Measurements from ENCODE around the gene PPP2R1B.
"Not testable (repeated sequence)": the region's sequence is repeated elsewhere in the genome, so short reads cannot be mapped to it uniquely, and the experiment has no call there.

The PPP2R1B gene

DNA sequence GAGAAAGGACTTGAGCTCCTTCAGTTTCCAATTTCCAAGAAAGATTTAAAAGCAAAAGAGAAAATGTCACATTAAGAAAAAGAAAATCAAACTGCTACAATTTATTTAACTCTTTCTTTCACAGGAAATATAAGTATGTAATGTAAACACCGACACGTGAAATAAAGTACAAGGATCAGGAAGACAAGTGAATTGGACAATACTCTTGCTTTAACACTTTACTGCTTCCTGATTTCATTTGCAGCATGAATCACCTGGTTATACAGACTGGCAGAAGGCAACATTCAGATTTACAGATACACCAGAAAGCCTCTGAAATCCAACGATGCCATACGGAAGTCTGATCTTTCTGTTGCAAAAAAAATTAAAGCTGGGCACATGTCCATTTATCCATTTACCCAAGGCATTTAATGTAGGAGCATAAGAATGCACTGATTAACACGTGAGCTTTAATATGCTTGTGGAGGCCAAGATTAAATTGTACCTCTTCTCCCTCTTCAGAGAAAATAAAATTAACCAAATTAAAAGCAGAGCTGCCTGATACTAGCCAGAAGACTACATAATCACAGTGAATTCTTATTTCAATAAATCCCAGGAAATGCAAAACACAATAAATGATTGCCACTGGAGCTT is 16.0 kb upstream of the PPP2R1B start:
- no peak for DNase-seq (ENCODE audit: low read depth)

DNA sequence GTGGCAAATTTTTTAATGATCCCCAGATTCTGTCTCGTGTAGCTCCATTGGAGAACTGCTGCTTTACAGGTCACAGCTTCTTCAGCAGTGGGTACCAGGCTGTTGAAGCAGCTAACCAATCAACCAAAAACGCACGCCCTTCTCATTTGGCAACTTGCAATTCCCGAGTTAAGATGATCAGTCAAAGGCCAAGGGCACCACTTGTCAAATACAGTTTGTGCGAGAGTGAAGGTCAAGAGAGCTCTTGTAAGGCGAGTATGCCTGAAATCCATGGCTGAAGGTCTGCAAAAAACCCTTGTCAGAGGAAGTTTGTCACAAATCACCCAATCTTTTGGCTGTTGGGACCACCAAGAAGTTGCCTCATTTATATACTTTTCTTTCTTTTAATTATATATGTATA is 12.9 kb upstream of the PPP2R1B start:
- DNase-seq (ENCODE audit: low read depth), result no peak

DNA sequence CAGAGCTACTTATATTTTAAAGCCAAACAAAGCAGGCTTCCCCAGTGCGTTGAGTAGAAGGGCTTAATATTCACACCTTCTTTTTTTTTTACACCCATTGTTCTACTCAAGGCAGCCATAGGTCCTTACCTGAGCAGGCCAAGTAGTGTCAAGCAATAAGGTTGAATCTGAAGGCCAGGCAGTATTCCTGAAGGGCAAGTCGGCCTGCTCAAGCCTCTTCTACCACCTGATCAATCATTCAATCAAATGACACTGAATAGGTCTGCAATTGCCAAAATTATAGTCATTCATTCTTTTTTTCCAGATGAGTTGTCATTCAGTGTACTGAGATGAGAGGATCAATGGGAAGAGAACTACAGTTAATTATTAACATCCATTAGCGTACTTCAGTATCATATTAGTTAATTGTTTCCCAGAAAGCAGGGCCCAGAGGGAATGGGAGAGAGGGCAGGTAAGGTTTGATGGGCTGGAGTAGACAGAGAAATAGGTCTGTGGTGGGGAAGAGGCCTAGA is 11.9 kb upstream of the PPP2R1B start:
- DNase-seq (ENCODE audit: low read depth), result no peak

DNA sequence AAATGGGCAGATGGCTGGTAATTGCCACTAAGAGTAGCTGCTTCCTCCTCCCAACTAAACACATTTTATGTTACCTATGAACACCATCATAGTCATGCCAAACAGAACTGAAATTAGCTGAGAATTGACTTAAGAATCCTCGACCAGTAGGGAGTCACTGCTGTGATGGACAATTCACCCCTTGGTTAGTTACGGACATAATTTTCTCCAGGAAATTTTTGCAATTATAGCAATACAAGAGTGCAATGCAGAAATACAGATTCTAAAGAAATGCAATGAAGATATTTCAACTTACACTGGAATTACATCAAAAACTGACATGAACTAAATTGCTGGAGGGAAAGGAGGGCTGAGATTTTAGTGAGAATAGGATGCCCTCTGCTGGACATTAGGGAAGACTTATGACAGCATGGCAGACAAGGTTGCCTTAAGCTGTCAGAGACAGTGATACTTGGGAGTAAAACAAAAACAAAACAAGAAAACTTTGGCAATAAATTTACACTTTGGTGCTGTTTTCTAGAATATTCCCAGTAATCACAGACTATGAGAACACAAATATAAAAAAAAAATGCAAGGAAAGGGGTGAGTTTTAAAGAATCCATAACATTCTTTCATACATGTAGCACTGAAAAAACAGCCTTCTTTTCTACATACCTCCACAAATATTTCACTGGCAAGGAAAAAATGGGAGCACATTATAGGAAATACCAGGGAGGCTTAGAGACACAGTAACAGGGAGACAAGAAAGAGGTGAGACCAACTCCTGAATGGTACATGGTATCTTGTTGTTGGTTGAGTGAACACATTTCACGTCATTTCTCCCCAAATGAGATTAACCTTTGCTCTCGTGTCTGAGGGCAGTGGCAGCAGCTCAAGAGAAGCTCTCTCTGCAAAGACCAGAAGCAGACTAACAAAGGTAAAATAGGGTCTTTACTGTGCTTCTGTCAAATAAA is 11.2 kb upstream of the PPP2R1B start:
- DNase-seq (ENCODE audit: low read depth), result no peak

DNA sequence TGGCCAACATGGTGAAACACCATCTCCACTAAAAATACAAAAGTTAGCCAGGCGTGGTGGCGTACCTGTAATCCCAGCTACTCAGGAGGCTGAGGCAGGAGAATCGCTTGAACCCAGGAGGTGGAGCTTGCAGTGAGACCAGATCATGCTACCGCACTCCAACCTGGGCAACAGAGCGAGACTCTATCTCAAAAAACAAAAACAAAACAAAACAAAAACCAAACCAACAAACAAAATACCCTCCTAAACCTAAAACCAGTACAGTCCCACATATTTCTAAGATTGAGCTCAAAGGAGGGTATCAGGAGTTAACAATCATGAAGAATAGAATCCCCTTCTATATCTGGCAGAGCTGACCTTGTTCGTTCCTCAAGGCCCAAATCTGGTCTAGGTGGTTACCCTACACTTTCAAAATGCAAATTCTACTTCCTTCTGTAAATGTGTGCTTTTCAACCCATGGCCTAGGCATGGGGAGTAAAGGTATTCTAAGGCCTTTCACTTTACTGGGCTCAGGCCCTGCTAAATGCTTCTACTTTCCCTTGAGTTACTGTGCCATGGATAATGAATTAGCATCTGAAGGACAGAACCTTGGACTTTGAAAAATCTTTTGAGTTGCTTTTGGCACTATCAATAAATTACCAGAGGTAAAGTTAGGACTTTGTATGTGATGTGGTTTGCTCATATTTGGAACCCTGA is 10.4 kb upstream of the PPP2R1B start:
- no peak for DNase-seq (ENCODE audit: low read depth)

DNA sequence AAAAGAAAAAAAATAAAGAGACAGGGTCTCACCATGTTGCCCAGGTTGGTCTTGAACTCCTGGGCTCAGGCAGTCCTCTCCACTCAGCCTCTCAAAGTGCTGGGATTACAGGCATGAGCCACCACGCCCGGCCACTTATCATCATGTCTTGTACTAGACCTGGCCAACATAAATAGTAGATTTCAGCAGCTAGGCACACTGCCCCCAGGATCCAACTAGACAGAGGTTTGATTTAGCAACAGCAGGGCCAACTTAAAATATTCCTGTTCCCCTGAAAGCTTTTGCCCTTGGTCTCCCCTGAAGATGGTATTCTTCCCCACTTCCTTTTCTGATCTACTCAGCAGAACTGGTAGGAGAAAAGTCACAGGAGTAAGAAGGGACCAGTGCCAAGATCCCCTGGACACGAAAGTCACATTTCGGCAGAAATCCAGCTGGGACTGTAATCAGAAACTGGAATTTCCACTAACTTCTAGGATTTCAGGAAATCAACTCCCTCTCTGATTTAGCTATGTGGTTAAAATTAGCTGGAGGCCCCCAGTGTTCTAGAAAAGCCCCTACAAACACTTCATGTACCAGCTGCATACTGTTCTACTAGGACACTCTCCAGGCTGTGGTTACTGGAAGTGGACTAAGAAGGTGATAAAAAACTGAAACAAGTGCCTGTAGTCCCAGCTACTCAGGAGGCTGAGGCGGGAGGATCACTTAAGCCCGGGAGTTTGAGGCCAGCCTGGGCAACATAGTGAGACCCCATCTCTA is 8.9 kb upstream of the PPP2R1B start:
- no peak for DNase-seq (ENCODE audit: low read depth)

DNA sequence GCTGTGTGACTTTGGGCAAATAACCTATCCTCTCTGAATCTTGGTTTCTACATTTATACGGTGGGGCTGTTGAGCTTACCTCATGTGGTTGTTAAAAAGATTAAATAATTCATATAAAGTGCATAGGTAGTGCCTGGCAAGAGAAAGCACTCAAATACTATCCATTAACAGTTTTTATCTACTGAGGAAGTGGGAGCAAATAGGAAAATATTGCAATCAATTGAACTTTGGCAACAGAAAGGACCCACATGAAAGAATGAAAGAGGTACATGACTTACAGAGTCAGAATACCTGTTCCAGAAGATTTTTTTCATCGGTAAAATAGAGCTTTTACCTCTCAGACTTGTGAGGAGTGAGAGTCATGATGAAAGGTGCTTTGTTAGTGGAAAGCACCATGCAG is 6.3 kb upstream of the PPP2R1B start:
- no peak for DNase-seq (ENCODE audit: low read depth)

DNA sequence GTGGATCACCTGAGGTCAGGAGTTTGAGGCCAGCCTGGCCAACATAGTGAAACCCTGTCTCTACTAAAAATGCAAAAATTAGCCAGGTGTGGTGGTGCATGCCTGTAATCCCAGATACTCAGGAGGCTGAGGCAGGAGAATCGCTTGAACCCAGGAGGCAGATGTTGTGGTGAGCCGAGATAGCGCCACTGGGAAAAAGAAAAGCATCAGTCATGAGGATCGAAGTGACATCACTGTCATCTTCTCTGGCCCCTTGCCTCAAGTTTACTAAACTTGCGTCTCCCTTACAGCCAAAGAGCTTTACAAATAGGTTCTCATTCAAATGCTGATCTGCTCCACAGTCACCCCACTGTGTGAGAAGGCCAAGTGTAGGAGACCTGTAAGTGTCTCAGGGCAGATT is 5.0 kb upstream of the PPP2R1B start:
- not testable (repeated sequence) for DNase-seq (ENCODE audit: low read depth)

DNA sequence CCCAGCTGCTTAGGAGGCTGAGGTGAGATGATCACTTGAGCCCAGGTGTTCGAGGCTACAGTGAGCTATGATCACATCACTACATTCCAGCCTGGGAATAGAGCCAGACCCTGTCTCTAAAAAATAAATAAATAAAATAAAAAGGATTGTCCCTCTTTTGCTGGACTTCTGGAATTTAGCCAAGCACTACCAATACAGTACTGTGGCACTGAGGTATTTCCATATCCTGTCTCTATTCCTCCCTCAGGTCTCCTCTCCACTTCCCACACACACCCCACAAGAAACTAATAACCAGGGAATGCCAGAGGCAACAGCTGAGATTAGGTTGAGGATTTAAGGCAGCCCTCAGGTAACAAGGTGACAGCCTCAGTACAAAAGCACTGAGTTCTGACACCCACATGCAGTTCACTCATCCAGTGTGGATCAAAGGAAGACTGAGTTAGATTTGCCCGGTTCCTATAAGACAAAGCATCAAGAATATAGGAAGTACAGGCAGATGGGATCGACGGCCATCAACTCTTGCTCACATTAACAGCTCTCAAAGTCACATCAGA is 4.5 kb upstream of the PPP2R1B start:
- no peak for DNase-seq (ENCODE audit: low read depth)

DNA sequence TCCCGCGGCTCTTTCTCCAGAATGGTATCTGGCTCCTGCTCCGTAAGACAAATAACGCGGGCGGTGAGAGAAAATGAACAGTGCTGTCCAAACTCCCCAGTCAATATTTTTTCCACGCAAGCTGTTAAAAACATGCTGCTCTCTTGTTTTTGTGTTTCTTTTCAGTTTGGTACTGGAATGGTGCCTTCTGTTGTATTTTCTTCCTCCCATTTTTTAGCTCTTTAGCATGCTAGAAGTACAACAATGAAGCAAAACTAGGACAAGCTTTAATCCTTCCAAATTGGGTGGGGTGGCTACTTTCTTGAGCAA is 599 bp upstream of the PPP2R1B start:
- no peak for DNase-seq (ENCODE audit: low read depth)

DNA sequence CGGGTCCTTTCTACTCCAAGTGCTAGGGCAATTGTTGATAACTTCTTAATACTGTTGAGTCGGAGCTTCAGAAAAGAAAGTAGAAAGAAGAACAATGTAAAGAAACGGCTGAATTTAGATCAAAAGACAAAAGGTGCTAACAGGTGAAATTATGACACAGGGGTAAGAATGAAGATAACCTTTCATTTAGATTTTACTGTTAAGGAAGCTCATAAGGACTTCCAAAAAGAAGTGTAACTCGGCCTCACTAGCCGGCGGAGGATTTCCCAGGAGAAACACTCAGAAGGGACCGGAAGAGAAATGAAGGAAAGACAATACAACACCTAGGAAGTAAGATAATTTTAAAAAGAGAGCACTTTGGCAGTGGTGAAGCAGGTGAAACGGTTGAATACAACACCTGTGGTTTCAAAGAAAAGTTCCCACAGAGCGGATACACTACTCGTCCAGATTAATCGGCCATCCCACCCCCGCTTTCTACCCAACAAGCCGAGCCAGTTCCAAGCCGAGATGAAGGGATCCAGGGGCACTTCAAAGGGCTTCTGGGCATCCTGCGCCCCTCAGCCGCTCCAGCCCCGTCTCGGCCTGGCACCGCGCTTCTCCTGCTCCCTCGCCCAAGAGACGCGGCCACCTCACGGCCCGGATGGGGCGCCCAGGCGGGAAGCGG is 737 bp downstream of the PPP2R1B start:
- DNase-seq (ENCODE audit: low read depth), result no peak

DNA sequence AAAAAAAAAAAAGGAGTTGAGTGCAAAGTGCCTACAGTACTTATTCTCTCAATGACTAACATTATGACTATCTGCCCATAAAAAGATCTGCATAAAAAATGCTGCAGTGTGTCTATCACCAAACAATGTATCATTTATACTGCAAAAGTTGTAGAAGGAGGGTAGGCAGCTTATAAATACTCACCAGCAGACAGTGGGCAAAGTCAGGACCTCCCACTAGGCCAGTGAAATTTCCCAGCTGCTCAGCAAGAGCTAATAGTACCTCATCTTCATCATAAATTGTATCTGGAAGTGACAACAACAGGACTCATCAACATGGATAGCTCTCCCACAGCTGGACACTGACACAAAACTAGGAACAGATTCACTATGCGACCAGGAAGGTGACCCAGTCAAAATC is 1.6 kb downstream of the PPP2R1B start:
- DNase-seq (ENCODE audit: low read depth), result no peak

DNA sequence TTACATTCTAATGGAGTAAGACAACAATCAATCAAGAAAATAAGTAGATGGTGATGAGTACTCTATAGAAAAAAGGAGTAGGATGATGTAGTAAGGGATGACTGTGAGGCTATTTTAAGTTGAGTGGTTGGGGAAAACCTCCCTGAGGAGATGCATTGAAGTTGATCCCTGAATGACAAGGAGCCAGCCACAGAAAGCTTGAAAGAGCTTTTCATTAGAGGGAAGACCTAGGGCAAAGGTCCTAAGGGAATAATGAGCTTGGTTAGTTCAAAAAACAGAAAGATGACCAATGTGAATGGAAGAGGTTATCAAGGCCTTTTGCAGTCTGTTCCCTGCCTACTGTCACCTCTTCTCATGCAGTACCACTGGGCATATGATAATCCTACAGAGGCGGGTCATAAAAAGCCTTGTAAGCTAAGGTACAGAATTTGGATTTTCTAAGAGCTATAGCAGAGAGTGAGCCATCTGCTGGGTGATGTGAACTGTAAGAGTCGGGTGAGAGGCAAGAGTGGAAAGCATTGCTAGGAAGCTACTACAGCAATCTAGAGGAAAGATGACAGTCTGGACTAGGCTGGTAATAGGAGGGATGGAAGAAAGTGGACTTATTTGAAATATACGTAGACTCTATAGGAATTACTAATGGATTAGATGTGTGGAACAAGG is 3.1 kb downstream of the PPP2R1B start:
- DNase-seq (ENCODE audit: low read depth), result no peak

DNA sequence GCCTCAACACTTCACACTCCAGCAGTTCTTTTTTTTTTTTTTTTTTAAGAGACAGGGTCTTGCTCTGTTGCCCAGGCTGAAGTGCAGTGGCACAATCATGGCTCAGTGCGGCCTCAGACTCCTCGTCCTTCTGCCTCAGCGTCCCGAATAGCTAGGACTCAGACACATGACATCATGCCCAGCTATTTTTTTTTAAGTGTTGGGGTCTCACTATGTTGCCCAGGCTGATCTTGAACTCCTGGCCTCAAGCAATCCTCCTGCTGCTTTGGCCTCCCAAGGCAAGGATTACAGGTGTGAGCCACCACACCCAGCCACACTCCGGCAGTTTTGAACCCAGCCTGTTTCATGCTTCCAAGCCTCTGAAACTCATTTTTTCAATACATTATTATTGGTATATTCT is 3.7 kb downstream of the PPP2R1B start:
- DNase-seq (ENCODE audit: low read depth), result no peak

DNA sequence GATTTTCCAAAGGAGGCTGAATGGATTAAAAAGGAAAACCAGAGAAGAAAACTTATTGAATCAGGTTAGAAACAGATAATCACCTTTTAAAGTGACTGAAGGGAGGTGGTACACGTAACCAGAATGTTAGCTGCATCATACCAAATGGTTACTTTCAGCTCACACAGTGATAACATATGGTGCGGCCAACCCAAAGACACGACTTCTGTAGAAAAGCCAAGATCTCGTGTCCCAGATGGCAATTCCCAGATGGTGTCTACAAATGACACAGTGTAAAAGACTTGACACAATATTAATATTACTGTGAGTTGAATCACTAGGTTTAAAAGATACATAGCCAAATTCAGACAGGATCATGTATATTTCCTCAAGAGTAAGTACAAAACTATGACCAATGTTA is 5.2 kb downstream of the PPP2R1B start:
- DNase-seq (ENCODE audit: low read depth), result no peak

DNA sequence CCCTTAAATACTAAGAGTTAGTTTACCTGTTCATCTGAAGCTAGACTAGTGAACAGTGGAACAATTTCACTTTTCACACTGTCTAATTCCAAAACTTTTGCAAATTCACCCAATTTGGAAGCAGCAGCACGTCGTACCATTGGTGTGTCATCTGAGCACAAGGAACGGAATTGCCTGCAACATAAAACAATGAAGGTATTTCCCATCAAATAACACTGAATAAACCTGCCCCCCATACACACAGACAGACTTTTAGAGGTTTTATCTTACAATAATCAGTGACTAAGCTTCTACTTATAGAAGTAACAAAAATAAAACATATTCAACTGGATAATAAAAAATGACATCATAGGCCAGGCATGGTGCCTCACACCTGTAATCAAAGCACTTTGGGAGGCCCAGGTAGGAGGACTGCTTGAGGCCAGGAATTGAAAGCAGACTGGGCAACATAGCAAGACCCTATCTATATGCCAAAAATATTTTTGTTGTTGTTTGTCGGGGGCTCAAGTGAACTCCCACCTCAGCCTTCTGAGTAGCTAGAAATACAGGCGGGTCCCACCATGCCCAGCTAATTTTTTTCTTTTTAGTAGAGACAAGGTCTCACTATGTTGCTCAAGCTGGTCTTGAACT is 6.3 kb downstream of the PPP2R1B start:
- DNase-seq (ENCODE audit: low read depth), result no peak

DNA sequence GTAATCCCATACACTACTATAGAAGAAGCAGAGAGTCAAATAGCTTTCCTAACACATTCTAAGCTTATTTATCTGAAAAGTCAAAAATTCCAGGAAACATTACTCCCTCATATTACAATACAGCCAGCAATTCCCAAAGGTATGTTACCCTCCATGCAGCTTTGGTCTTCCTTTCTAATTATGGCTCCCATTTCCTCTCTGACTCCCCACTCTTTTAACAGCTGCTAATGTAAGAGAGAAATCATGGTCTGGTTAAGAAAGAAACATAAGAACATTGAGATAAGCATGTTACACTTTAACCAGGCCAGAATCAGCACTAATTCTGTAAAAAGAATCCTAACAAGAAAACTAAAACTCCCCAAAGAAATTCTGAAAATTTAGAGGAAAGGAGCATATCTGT is 6.8 kb downstream of the PPP2R1B start:
- DNase-seq (ENCODE audit: low read depth), result no peak

DNA sequence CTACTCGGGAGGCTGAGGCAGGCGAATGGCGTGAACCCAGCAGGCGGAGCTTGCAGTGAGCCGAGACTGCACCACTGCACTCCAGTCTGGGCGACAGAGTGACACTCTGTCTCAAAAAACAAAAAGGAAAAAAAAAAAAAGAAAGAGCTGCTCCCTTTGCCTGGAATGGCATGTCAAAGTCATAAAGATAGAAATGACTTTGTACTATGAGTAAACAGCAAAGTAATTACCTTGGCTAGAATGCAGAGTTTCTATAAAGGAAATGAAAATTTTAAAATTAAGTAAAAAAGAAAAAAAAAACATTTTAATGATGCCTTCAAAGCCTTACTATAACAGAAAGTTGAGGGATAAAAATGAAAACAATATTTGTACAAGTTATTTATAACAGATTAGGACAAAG is 10.1 kb downstream of the PPP2R1B start:
- no peak for DNase-seq (ENCODE audit: low read depth)

DNA sequence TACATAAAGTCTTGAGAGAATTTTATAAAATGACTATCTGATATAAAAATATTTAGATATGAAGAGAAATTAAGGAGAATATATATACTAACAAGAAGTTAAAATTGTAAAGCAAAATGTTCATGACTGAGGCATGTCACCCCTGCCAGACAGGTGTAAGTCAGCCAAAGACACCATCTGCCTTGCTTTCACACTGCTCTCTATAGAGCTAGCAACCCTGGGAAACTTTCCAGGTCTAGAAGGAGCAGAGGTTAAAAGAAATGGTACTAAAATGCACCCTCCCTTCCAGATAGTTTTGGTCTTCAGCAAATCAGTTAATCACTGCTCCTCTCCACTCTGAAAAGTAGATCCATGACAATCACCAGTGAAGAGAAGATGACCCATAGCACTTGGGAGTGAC is 16.5 kb downstream of the PPP2R1B start:
- DNase-seq (ENCODE audit: low read depth), result no peak

DNA sequence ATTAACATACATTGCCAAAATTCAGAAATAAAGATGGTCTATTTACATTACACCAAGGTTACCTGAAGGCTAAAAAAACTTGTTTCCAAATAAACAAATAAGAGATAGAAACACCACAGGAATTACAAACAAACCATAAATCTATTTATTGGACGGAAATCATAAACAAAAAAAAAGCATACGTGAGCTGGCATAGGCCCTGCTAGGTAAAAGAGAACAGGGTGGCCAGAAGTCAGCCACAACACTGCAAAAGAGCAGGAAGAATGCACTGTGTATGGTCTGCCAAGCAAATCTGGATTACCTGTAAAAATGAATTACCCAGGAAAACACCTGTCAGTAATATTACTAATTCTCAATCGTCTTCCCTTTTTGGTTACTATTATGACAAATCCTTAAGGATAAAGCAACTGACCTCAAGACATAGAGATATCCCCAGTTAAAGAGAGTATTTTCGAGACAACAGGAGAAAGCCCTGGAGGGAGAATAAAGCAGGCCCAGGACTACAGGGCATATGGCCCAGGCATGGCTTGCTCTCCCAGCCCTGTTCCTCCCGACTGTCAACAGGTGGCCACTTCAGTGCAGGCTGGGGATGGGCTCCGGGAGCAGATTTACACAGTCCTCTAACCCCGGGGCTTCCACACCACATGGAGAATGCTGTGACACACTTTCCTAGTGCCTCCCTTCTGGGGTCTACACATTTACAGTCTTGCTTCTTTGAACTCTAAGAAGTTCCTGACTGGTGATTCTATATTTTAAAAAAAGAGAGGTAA is 18.0 kb downstream of the PPP2R1B start:
- DNase-seq (ENCODE audit: low read depth), result no peak

Measured in stimulated activated CD8-positive, alpha-beta memory T cell treated with anti-CD3 and anti-CD28 coated beads, Interleukin-7, amount 100 ng/mL, for 24 hours (primary cell).